ENCODE data around the gene PPP3CA.

PPP3CA gene

DNA sequence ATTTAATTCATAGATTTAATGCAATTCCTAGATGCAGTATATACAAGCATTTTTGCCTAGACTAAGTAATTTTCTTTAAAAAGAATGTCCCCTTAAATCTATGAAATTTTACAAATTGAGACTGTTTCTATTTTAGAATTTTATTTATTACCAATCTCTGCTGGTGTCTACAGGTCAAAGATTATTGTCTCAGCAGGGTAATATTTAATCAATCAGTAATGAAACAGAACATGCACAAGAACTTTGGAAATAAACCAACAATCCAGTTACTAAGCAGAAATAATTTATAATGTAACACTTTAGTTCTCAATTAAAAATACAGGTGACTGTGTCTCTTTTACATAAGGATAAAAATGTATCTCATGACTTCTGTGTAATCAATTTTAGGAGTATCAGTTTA lies 266.2 kb downstream of the PPP3CA start:
- no peak overlapping the region for H2BK120ac ChIP-seq (ENCODE audit: insufficient read depth, low read length, poor library complexity)
- no peak overlapping the region for H2AK5ac ChIP-seq (ENCODE audit: low read length)
- no peak overlapping the region for H3K4ac ChIP-seq (ENCODE audit: low read depth, low read length)
- H2BK5ac ChIP-seq (ENCODE audit: low read depth, low read length, poor library complexity): no peak overlapping the region
- no peak overlapping the region for H4K8ac ChIP-seq (ENCODE audit: low read depth, low read length)
- no peaks in the 10 kb centered on the region for H3K36me3 ChIP-seq (ENCODE audit: control insufficient read depth in 1 of 2, insufficient read depth in 2 of 2, low read length in 2 of 2)
- no peak overlapping the region for H3K4me3 ChIP-seq (ENCODE audit: low read depth, low read length)
- no peak overlapping the region for H4K91ac ChIP-seq (ENCODE audit: low read depth, low read length)
- no peak for DNase-seq
- H3K9ac ChIP-seq (ENCODE audit: low read length): no peak overlapping the region
- H2AFZ ChIP-seq (ENCODE audit: insufficient read depth, low read length, poor library complexity): no peak overlapping the region
- H3K79me1 ChIP-seq (ENCODE audit: low read length): no peaks in the 10 kb centered on the region
- H2BK12ac ChIP-seq (ENCODE audit: low read length): no peak overlapping the region
- H4K12ac ChIP-seq (ENCODE audit: low read depth, low read length): no peak overlapping the region
- H3K14ac ChIP-seq (ENCODE audit: low read length): no peak overlapping the region
- H3K4me2 ChIP-seq (ENCODE audit: low read length): no peak overlapping the region
- no peaks in the 10 kb centered on the region for H3K4me1 ChIP-seq (ENCODE audit: control insufficient read depth in 1 of 2, insufficient read depth in 2 of 2, low read length in 2 of 2)
- H3K23ac ChIP-seq (ENCODE audit: low read length): no peak overlapping the region
- H3K18ac ChIP-seq (ENCODE audit: low read length): no peak overlapping the region
- H3K9me3 ChIP-seq (ENCODE audit: insufficient read depth, low read depth, low read length): no peaks in the 10 kb centered on the region
- no peaks in the 10 kb centered on the region for H3K79me2 ChIP-seq (ENCODE audit: control insufficient read depth, insufficient read depth, low read length, poor library complexity)
- H3K27ac ChIP-seq (ENCODE audit: low read depth, low read length): no peak overlapping the region
- no peaks in the 10 kb centered on the region for H3K27me3 ChIP-seq (ENCODE audit: insufficient read depth, low read length)

GRCh38 chr4:101078950-101079349 lies 268.4 kb downstream of the PPP3CA start:
- H3K23ac ChIP-seq (ENCODE audit: low read length): no peak overlapping the region
- H2AFZ ChIP-seq (ENCODE audit: insufficient read depth, low read length, poor library complexity): no peak overlapping the region
- no peak overlapping the region for H3K9ac ChIP-seq (ENCODE audit: low read length)
- no peak overlapping the region for H4K12ac ChIP-seq (ENCODE audit: low read depth, low read length)
- DNase-seq: no peak
- no peak overlapping the region for H3K4me2 ChIP-seq (ENCODE audit: low read length)
- H3K4ac ChIP-seq (ENCODE audit: low read depth, low read length): no peak overlapping the region
- H3K4me3 ChIP-seq (ENCODE audit: low read depth, low read length): no peak overlapping the region
- H3K27me3 ChIP-seq (ENCODE audit: insufficient read depth, low read length): no peaks in the 10 kb centered on the region
- no CpG with 5 or more reads among the region's 2 CpGs for WGBS (ENCODE audit: extremely low coverage, insufficient coverage, insufficient read length)
- H3K79me2 ChIP-seq (ENCODE audit: control insufficient read depth, insufficient read depth, low read length, poor library complexity): no peaks in the 10 kb centered on the region
- H4K8ac ChIP-seq (ENCODE audit: low read depth, low read length): no peak overlapping the region
- no peak overlapping the region for H3K27ac ChIP-seq (ENCODE audit: low read depth, low read length)
- H2AK5ac ChIP-seq (ENCODE audit: low read length): no peak overlapping the region
- H2BK12ac ChIP-seq (ENCODE audit: low read length): no peak overlapping the region
- no peak overlapping the region for H4K91ac ChIP-seq (ENCODE audit: low read depth, low read length)
- H3K36me3 ChIP-seq (ENCODE audit: control insufficient read depth in 1 of 2, insufficient read depth in 2 of 2, low read length in 2 of 2): no peaks in the 10 kb centered on the region
- no peak overlapping the region for H2BK120ac ChIP-seq (ENCODE audit: insufficient read depth, low read length, poor library complexity)
- H3K18ac ChIP-seq (ENCODE audit: low read length): no peak overlapping the region
- no peak overlapping the region for H3K14ac ChIP-seq (ENCODE audit: low read length)
- no peaks in the 10 kb centered on the region for H3K9me3 ChIP-seq (ENCODE audit: insufficient read depth, low read depth, low read length)
- H2BK5ac ChIP-seq (ENCODE audit: low read depth, low read length, poor library complexity): no peak overlapping the region
- no peaks in the 10 kb centered on the region for H3K79me1 ChIP-seq (ENCODE audit: low read length)
- H3K4me1 ChIP-seq (ENCODE audit: control insufficient read depth in 1 of 2, insufficient read depth in 2 of 2, low read length in 2 of 2): no peaks in the 10 kb centered on the region

GRCh38 chr4:101076032-101076431 lies 271.3 kb downstream of the PPP3CA start:
- Histone ChIP-seq H4K8ac (ENCODE audit: low read depth, low read length) (no peak overlapping the region), H3K4me1 (ENCODE audit: control insufficient read depth in 1 of 2, insufficient read depth in 2 of 2, low read length in 2 of 2) (no peaks in the 10 kb centered on the region), H4K91ac (ENCODE audit: low read depth, low read length) (no peak overlapping the region), H3K9me3 (ENCODE audit: insufficient read depth, low read depth, low read length) (no peaks in the 10 kb centered on the region), H3K4me2 (ENCODE audit: low read length) (no peak overlapping the region), H3K14ac (ENCODE audit: low read length) (no peak overlapping the region), H2BK120ac (ENCODE audit: insufficient read depth, low read length, poor library complexity) (no peak overlapping the region), H2AK5ac (ENCODE audit: low read length) (no peak overlapping the region), H2BK5ac (ENCODE audit: low read depth, low read length, poor library complexity) (no peak overlapping the region), H3K79me2 (ENCODE audit: control insufficient read depth, insufficient read depth, low read length, poor library complexity) (no peaks in the 10 kb centered on the region), H3K79me1 (ENCODE audit: low read length) (no peaks in the 10 kb centered on the region), H3K36me3 (ENCODE audit: control insufficient read depth in 1 of 2, insufficient read depth in 2 of 2, low read length in 2 of 2) (no peaks in the 10 kb centered on the region), H3K4ac (ENCODE audit: low read depth, low read length) (no peak overlapping the region), H3K18ac (ENCODE audit: low read length) (no peak overlapping the region), H2BK12ac (ENCODE audit: low read length) (no peak overlapping the region), H3K4me3 (ENCODE audit: low read depth, low read length) (no peak overlapping the region), H3K27ac (ENCODE audit: low read depth, low read length) (no peak overlapping the region), H4K12ac (ENCODE audit: low read depth, low read length) (no peak overlapping the region), H3K9ac (ENCODE audit: low read length) (no peak overlapping the region), H3K23ac (ENCODE audit: low read length) (no peak overlapping the region), H3K27me3 (ENCODE audit: insufficient read depth, low read length) (no peaks in the 10 kb centered on the region), H2AFZ (ENCODE audit: insufficient read depth, low read length, poor library complexity) (no peak overlapping the region)
- WGBS (ENCODE audit: extremely low coverage, insufficient coverage, insufficient read length): no CpG with 5 or more reads among the region's 1 CpG
- DNase-seq: no peak

GRCh38 chr4:101075536-101075935 lies 271.8 kb downstream of the PPP3CA start:
- no peak overlapping the region for H3K23ac ChIP-seq (ENCODE audit: low read length)
- no peak overlapping the region for H4K91ac ChIP-seq (ENCODE audit: low read depth, low read length)
- H2BK12ac ChIP-seq (ENCODE audit: low read length): no peak overlapping the region
- H2AFZ ChIP-seq (ENCODE audit: insufficient read depth, low read length, poor library complexity): no peak overlapping the region
- H4K8ac ChIP-seq (ENCODE audit: low read depth, low read length): no peak overlapping the region
- no peaks in the 10 kb centered on the region for H3K9me3 ChIP-seq (ENCODE audit: insufficient read depth, low read depth, low read length)
- H2AK5ac ChIP-seq (ENCODE audit: low read length): no peak overlapping the region
- H2BK120ac ChIP-seq (ENCODE audit: insufficient read depth, low read length, poor library complexity): no peak overlapping the region
- no peaks in the 10 kb centered on the region for H3K79me2 ChIP-seq (ENCODE audit: control insufficient read depth, insufficient read depth, low read length, poor library complexity)
- no peak overlapping the region for H4K12ac ChIP-seq (ENCODE audit: low read depth, low read length)
- WGBS (ENCODE audit: extremely low coverage, insufficient coverage, insufficient read length): no CpG with 5 or more reads among the region's 1 CpG
- H3K27ac ChIP-seq (ENCODE audit: low read depth, low read length): no peak overlapping the region
- H3K4me1 ChIP-seq (ENCODE audit: control insufficient read depth in 1 of 2, insufficient read depth in 2 of 2, low read length in 2 of 2): no peaks in the 10 kb centered on the region
- H3K4me2 ChIP-seq (ENCODE audit: low read length): no peak overlapping the region
- no peak overlapping the region for H3K14ac ChIP-seq (ENCODE audit: low read length)
- H3K4ac ChIP-seq (ENCODE audit: low read depth, low read length): no peak overlapping the region
- no peak overlapping the region for H3K18ac ChIP-seq (ENCODE audit: low read length)
- no peaks in the 10 kb centered on the region for H3K79me1 ChIP-seq (ENCODE audit: low read length)
- H3K36me3 ChIP-seq (ENCODE audit: control insufficient read depth in 1 of 2, insufficient read depth in 2 of 2, low read length in 2 of 2): no peaks in the 10 kb centered on the region
- no peaks in the 10 kb centered on the region for H3K27me3 ChIP-seq (ENCODE audit: insufficient read depth, low read length)
- H3K4me3 ChIP-seq (ENCODE audit: low read depth, low read length): no peak overlapping the region
- no peak for DNase-seq
- H2BK5ac ChIP-seq (ENCODE audit: low read depth, low read length, poor library complexity): no peak overlapping the region
- H3K9ac ChIP-seq (ENCODE audit: low read length): no peak overlapping the region

DNA sequence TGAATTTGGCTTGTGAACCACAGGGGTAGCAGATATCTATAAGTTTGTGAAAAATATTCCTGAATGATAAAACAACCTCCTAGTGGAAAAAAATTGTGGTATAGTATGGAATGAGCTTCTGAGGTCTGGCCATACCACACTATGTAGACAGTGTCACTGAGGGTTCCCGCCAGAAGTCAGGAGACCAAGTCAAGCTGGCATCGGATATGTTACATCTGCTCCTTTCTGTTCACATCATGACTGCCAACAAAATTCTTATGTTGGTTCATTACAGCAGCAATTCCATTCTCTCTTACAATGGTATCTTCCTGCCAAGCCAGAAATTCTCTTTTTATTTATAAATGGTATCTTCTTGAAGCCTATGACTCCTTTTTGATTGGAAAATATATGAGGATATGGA lies 273.0 kb downstream of the PPP3CA start:
- Histone ChIP-seq H4K12ac (ENCODE audit: low read depth, low read length) (no peak overlapping the region), H3K79me2 (ENCODE audit: control insufficient read depth, insufficient read depth, low read length, poor library complexity) (no peaks in the 10 kb centered on the region), H2BK120ac (ENCODE audit: insufficient read depth, low read length, poor library complexity) (no peak overlapping the region), H2BK5ac (ENCODE audit: low read depth, low read length, poor library complexity) (no peak overlapping the region), H3K27me3 (ENCODE audit: insufficient read depth, low read length) (no peaks in the 10 kb centered on the region), H4K8ac (ENCODE audit: low read depth, low read length) (no peak overlapping the region), H2AK5ac (ENCODE audit: low read length) (no peak overlapping the region), H2AFZ (ENCODE audit: insufficient read depth, low read length, poor library complexity) (no peak overlapping the region), H3K36me3 (ENCODE audit: control insufficient read depth in 1 of 2, insufficient read depth in 2 of 2, low read length in 2 of 2) (no peaks in the 10 kb centered on the region), H3K4me2 (ENCODE audit: low read length) (no peak overlapping the region), H3K4ac (ENCODE audit: low read depth, low read length) (no peak overlapping the region), H4K91ac (ENCODE audit: low read depth, low read length) (no peak overlapping the region), H3K18ac (ENCODE audit: low read length) (no peak overlapping the region), H3K4me3 (ENCODE audit: low read depth, low read length) (no peak overlapping the region), H3K14ac (ENCODE audit: low read length) (no peak overlapping the region), H3K9me3 (ENCODE audit: insufficient read depth, low read depth, low read length) (no peaks in the 10 kb centered on the region), H3K4me1 (ENCODE audit: control insufficient read depth in 1 of 2, insufficient read depth in 2 of 2, low read length in 2 of 2) (no peaks in the 10 kb centered on the region), H3K79me1 (ENCODE audit: low read length) (no peaks in the 10 kb centered on the region), H3K23ac (ENCODE audit: low read length) (no peak overlapping the region), H3K27ac (ENCODE audit: low read depth, low read length) (no peak overlapping the region), H2BK12ac (ENCODE audit: low read length) (no peak overlapping the region), H3K9ac (ENCODE audit: low read length) (no peak overlapping the region)
- WGBS (ENCODE audit: extremely low coverage, insufficient coverage, insufficient read length): no CpG with 5 or more reads among the region's 2 CpGs
- DNase-seq: no peak
